ENCODE results near the gene MOSPD2.

MOSPD2 gene

DNA sequence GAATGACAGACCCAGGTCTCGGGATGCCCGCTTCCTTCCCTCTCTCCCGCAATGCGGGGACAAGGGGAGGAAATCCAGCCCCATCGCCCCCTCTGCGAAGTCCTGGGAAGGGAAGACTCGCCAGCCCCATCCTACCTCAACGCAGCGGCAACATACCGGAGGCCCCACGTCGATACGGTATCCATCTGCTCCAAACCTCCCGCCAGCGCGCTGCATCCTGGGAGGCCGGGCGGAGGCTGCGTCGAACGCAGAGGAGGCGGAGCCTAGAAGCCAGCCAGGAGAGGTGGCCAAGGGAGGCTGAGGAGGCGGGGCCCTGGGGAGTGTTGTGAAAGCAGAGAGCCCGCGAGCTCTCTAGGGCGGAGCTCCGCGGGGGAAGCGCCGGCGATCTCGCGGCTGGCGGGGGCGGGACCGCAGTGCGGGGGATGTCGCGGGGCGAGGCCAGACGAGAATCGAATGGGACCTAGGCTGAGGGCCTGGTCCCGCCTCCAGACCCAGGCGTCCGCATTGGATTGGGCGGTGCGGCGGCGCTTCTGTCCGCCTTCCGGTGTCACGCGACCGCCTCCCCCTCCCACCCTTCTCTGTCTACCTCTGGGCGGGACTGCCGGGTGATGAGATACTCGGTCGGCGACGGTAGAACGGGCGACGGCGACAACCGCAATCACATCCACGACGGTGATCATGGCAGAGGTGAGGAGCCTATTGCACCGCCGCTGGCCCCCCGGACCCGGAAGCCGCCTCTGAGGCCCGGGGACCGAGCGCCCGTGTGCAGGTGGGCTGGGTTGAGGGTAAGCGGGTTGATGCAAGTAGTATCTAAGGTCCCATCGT, at the start of gene MOSPD2, which contains the start of gene FANCB:
MOSPD2 (plus strand) TSS at position 571 of the 825 bp plus-strand sequence; CDS start at position 679, 108 bp downstream.
FANCB (minus strand) TSS at position 219 of the 825 bp plus-strand sequence. CDS start 7,559 bp downstream, outside the sequence.
- peak; percentile 82 to 96 for DNase-seq

DNA sequence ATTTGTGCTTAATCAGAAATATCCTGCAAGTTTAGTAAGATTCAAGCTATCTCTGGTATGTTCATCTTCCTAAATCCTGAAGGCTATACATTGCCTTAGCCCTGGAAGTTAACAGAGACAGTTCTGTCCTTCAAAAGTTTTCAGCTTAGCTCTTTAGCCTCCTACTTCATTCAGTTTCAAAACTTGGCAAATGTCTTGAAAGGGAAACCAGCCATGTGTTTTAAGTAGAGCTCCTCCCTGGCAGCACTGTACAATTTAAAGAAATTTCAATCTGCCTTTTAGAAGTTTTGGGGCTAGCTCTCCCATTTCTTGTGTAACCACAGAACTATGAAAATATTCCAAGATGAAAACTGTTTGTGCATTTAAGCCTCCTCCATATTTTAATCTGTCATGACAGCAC, 47.4 kb upstream of the MOSPD2 start:
- no peak for DNase-seq

GRCh38 chrX:14826319-14826718, 46.9 kb upstream of the MOSPD2 start:
- DNase-seq = no peak

DNA sequence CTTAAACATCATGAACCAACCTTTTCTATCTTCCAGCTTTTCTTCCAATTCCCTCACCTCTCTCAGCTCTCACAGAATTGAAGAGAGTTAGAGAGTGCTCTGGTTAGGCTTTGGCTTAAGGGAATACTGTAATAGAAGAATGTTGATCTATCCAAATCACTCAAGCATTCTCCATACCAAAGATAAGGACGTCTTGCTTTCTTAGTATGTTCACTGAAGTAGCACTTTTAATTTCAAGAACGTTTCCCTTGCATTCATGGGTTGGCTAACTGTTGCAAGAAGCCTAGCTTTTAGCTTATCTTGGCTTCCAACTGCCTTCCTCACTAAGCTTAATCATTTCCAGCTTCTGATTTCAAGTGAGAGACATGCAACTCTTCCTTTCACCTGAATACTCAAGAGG, 43.6 kb upstream of the MOSPD2 start:
- DNase-seq = no peak

DNA sequence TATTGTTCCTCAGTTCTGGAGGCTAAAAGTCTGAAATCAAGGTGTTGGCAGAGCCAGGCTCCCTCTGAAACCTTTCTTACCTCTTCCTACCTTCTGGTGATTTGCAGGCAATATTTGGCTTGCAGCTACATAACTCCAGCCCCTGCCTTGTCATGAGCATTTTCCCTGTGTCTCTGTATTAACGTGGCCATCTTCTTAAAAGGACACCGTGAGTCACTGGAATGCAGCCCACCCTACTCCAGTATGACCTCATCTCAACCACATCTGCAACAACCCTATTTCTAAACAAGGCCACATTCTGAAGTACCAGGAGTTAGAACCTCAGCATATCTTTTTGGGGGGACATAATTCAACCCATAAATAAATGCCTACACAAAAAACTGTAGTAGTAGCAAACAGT, 41.1 kb upstream of the MOSPD2 start:
- no peak for DNase-seq

GRCh38 chrX:14832586-14832985, 40.6 kb upstream of the MOSPD2 start:
- DNase-seq = no peak

- no peak for DNase-seq
These were observed 36.1 kb upstream of the MOSPD2 start for GRCh38 chrX:14837155-14837554.

DNA sequence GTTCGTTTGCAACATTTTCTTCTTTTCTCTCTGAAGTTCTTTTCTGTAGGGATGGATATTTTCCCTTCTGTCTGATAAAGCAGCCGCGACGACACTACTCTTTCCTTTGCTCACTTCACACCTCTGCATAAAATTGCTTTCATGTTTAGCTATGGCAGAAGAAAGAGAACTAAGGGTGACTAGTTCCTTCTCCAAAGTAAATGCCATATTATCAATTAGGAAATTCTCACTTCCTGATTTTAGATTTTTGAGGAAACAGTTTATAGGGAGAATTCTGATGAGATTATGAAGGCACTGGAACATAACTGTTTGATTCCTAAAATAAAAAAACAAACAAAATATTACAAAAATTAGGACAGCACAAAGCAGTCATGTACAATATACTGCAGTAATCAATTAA, 29.6 kb upstream of the MOSPD2 start:
- no peak for DNase-seq

DNA sequence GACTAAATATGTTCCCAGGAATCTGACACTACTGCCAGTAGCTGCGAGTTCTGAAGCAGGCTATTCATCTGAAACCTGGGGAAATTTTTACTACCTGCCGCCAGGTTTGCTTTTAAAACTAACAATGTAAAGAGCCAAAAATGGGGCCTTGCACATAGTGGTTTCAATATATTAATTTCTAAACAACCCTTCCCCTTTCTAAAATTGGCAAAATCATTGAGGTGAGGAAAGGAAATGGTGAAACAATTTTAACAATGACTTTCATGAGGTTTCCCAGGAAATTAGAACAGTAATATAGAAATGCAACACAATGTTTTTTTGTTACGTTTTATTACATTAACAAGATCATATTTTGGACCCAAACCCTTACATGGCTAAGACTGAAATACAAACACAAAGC, 21.7 kb upstream of the MOSPD2 start:
- no peak for DNase-seq

DNA sequence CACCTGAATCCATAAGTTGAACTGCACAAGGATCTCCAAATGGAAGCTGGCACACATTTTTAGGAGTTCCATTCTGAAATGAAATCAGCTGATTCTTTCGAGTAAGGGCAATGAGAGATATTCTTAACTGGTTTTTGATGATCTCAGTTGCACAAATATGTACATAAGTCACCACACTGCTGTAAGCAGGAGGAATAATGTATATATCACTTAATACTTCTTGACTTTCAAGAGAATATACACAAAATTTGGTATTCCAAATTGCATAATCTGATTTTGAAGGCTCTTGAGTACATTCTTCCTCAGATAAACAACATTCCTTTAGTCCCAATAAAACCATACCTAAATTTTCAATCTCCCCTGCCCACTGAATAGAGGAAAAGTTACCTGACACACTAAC, 8.6 kb upstream of the MOSPD2 start:
- no peak for DNase-seq

DNA sequence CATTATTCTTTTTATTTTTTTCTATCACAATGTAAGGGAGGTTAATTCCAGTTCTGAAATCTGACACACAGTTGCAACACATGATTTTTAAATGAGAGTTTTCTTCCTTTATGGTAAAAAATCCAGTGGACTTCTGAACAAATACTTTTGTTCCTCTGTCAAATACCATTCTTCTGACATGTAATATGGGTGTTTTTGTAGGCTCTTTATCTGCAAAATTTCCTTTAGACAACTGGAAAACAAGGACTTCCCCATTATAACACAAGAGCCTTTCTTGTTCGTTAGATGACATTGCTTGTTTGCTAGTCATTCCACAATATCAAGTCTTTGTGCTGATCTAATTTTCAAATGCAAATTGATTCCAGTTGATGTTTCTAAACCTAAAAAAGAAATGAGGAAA, 8.0 kb upstream of the MOSPD2 start:
- DNase-seq = no peak

DNA sequence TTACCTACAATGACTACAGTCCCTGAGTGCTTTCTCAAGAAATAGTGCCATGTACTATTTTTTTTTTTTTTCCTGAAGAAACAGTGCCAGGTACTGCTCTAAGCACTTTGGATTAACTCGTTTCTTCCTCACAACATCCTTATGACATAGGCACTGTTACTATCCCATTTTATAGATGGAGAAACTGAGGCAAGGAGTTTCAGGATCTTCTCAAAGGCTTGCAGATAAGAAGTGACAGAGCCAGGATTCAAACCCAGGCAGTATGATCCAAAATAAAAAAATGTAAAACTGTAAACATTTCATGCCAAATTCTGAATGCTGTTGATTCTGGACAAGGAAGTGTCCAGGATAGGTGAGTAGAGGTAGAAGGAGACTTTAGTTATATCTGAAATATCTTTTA, 1.5 kb upstream of the MOSPD2 start:
- no peak for DNase-seq

GRCh38 chrX:14872355-14872754, 866 bp upstream of the MOSPD2 start:
- DNase-seq = peak in 1 of 2 experiments; percentile 2

- DNase-seq = no peak
These were observed 442 bp downstream of the MOSPD2 start for GRCh38 chrX:14873676-14874049.

DNA sequence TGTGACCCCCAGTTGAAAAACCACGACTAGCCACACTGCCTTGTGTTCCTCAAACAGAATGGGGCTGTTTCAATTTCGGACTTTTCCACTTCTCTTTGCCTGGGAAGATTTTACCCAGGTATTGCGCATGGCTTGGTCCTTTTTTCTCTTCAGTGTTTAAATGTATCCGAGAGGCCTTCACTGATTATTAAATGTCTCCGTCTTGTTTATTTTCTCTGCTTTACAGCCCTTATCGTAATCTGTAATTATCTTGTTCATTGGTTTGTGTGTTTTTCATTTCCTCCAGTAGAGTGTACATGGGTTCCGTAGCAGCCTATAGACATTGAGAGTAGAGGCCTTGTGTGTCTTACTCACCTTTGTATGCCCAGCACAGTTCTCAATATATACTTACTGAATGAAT, 2.4 kb downstream of the MOSPD2 start:
- DNase-seq = no peak

- no peak for DNase-seq
These were observed 10.6 kb downstream of the MOSPD2 start for GRCh38 chrX:14883826-14884225.

DNA sequence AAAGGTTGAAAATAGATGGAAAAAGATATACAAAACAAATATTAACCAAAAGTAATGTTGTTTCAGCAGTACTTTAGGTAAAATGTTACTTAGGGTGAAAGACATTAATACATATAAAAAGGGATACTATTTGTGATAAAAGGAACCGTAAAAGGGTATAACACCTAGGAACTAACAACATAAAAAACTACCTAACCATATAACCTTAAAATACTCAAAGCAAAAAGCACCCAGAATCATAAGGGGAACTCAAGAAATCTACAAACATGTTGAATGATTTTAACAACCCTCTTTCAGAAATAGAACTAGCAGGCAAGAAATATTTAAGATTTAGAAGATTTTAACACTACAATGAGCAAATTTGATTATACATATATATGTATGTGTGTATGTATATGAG, 11.5 kb downstream of the MOSPD2 start:
- no peak for DNase-seq

DNA sequence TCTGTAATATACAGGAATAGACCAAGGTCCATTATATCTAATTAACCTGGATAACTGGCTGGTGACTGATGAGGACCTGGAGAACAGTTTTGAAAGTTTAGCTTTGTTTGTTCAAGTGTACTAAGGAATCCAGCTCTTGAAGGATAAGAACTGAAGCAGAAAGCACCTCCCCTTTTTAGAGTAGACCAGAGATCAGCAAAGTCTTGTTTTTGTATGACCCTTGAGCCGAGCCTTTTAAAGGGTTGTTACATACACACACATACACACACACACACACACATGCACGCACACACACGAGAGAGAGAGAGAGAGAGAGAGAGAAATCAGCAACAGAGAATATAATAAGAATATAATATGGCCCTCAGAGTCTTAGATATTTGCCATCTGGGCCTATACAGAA, 13.0 kb downstream of the MOSPD2 start:
- DNase-seq = no peak

DNA sequence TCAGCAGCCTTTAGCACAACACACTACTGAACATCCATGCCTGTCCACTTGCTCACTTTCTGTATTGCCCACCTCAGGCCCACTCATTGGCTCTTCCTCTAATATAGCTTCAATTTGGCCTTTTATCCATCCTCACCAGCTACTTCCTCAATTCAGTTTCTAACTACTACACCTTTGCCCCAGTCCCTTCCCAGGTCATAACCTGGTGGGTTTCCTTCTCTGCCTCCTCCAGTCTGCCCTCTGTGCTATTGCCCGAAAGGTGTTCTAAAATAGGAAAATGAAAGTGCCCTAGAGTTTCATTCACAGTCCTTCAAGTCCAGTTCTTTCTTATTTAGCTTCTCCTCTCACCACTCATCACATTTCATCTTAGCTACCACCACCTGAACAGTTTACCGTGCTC, 23.1 kb downstream of the MOSPD2 start:
- DNase-seq = no peak

- no peak for DNase-seq
These were observed 23.8 kb downstream of the MOSPD2 start for GRCh38 chrX:14897042-14897441.

GRCh38 chrX:14899607-14900006, 26.4 kb downstream of the MOSPD2 start:
- DNase-seq = no peak

DNA sequence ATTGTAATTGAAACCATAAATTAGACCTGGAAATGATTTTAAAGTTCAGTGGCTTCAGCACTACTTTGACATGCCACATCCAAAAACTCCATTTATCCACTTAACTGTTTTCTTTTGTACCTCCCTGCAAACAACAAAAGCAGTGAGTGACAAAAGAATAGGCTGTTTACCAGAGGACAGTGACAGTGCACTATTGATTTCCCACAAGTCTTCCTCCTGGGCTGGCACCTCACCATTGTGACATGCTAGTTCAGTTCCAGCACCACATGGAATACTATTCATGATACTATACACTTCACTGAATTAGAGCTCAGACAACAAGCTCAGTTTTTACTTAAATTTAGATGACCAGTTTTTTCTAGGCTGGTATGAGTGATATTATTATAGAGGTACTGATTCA, 29.3 kb downstream of the MOSPD2 start:
- DNase-seq = no peak

DNA sequence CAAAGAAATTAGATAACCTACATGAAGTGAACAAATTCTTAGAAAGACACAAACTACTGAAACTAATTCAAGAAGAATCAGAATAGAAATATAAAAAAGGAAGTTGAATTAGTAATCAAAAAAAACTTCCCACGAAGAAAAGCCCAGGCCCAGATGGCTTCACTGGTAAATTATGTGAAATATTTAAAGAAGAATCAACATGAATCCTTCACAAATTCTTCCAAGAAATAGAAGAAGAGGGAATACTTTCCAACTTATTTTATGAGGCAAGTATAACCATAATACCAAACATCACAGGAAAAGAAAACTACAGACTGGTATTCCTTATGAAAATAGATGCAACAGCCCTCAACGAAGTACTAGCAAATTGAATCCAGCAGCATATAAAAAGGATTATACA, 30.7 kb downstream of the MOSPD2 start:
- DNase-seq = no peak

DNA sequence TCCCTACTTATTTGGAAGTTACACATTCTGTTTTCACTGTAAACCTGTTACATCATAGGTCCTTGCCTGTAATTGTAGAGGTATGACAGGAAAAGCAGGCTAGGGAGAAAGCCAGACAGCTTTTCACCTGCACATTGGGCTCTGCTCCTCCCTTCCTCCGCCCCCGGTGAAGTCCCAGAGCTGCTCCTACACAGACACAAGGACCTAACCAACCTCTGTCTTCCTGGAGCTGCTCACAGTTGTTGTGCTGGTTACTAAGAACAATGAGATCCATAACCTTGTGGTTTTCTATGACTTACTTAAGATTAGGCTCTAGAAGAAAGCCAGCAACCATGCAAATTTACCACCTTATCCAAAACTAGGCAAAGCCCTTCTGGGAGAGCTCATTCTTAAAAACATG, 40.0 kb downstream of the MOSPD2 start:
- no peak for DNase-seq

- no peak for DNase-seq
These were observed 42.4 kb downstream of the MOSPD2 start for GRCh38 chrX:14915596-14915995.

All from NCI-H446 (cell line).